Ishikawa (cell line): Measurements from ENCODE around the gene MMS19.
"Not testable (repeated sequence)": the region's sequence is repeated elsewhere in the genome, so short reads cannot be mapped to it uniquely, and the experiment has no call there.

Source experiments
- CEBPB ChIP-seq: IDR thresholded peaks from 2 replicates; pipeline ENCODE4 v1.6.1; 2012
- CREB1 ChIP-seq: IDR thresholded peaks from 2 replicates; pipeline ENCODE4 v1.6.1; 2012; ENCODE audit warnings: low read depth
- EGR1 ChIP-seq: IDR thresholded peaks from 2 replicates; pipeline ENCODE4 v1.6.1; 2012
- EP300 ChIP-seq: IDR thresholded peaks from 2 replicates; pipeline ENCODE4 v1.6.1; 2012; ENCODE audit warnings: borderline replicate concordance
- FOXM1 ChIP-seq: IDR thresholded peaks from 2 replicates; pipeline ENCODE4 v1.6.1; 2012; ENCODE audit warnings: low read depth, borderline replicate concordance
- MAX ChIP-seq: IDR thresholded peaks from 2 replicates; pipeline ENCODE4 v1.6.1; 2012
- RAD21 ChIP-seq: IDR thresholded peaks from 2 replicates; pipeline ENCODE4 v1.6.1; 2012; ENCODE audit warnings: low read depth
- TAF1 ChIP-seq: IDR thresholded peaks from 2 replicates; pipeline ENCODE4 v1.6.1; 2012; ENCODE audit warnings: low read depth, mild to moderate bottlenecking
- TCF12 ChIP-seq: IDR thresholded peaks from 2 replicates; pipeline ENCODE4 v1.6.1; 2012; ENCODE audit warnings: low read depth
- TEAD4 ChIP-seq: IDR thresholded peaks from 2 replicates; pipeline ENCODE4 v1.6.1; 2012
- USF1 ChIP-seq: IDR thresholded peaks from 2 replicates; pipeline ENCODE4 v1.6.1; 2012
- YY1 ChIP-seq: IDR thresholded peaks from 2 replicates; pipeline ENCODE4 v1.6.1; 2012; ENCODE audit warnings: low read depth
- ZBTB7A ChIP-seq: IDR thresholded peaks from 2 replicates; pipeline ENCODE4 v1.6.1; 2012; ENCODE audit warnings: low read depth
- TF ChIP-seq, protein P1 (sequence below): IDR thresholded peaks from 2 replicates; pipeline ENCODE4 v1.6.1; 2012; ENCODE audit warnings: low read depth, mild to moderate bottlenecking

GRCh38 chr10:97468781-97469180 is 29.4 kb downstream of the MMS19 start:
- TF ChIP-seq MAX, CEBPB, RAD21, EP300, YY1, EGR1, CREB1, TCF12, TAF1, FOXM1, ZBTB7A, USF1: not testable (repeated sequence)
- peak; percentile 58 for TF ChIP-seq TEAD4
- TF ChIP-seq, protein P1, sequence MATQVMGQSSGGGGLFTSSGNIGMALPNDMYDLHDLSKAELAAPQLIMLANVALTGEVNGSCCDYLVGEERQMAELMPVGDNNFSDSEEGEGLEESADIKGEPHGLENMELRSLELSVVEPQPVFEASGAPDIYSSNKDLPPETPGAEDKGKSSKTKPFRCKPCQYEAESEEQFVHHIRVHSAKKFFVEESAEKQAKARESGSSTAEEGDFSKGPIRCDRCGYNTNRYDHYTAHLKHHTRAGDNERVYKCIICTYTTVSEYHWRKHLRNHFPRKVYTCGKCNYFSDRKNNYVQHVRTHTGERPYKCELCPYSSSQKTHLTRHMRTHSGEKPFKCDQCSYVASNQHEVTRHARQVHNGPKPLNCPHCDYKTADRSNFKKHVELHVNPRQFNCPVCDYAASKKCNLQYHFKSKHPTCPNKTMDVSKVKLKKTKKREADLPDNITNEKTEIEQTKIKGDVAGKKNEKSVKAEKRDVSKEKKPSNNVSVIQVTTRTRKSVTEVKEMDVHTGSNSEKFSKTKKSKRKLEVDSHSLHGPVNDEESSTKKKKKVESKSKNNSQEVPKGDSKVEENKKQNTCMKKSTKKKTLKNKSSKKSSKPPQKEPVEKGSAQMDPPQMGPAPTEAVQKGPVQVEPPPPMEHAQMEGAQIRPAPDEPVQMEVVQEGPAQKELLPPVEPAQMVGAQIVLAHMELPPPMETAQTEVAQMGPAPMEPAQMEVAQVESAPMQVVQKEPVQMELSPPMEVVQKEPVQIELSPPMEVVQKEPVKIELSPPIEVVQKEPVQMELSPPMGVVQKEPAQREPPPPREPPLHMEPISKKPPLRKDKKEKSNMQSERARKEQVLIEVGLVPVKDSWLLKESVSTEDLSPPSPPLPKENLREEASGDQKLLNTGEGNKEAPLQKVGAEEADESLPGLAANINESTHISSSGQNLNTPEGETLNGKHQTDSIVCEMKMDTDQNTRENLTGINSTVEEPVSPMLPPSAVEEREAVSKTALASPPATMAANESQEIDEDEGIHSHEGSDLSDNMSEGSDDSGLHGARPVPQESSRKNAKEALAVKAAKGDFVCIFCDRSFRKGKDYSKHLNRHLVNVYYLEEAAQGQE, result not testable (repeated sequence)
